Dermis microvascular lymphatic vessel endothelial cell (primary cell): ENCODE data around the gene TIMD4. TPM values are rescaled to one million over a fixed set of nuclear protein-coding genes. Genes with fewer than 3 reads are reported as not detected.

Source experiments
- total RNA-seq: library from RNA; depleted of rRNA; stranded (reverse); fragments of >200 nt; gene quantifications from 2 replicates; pipeline ENCODE4 v1.2.1, GENCODE V29; 2014

Gene TIMD4
- total RNA-seq, 1 donor from 2014 or later: not detected

Other genes with a start within 250 kb of the TIMD4 start
- gene PPP1R2B, start 112.9 kb downstream of the TIMD4 start, total RNA-seq: under 0.01 and 0.13 TPM in 2 replicates
- gene HAVCR1, start 95.9 kb upstream of the TIMD4 start, total RNA-seq: not detected in 2 replicates
- 0.64 and 1.0 TPM in 2 replicates for gene HAVCR2, start 145.8 kb upstream of the TIMD4 start, total RNA-seq
- gene MED7, start 179.6 kb upstream of the TIMD4 start, total RNA-seq: 5.8 and 5.9 TPM in 2 replicates
- not detected in 2 replicates for gene GARIN3, start 203.0 kb upstream of the TIMD4 start, total RNA-seq
- not detected in 2 replicates for gene ITK, start 217.6 kb upstream of the TIMD4 start, total RNA-seq